Lung (tissue), 12 donors: ENCODE data around the gene BMPR1B. TPM values are rescaled to one million over a fixed set of nuclear protein-coding genes. Genes with fewer than 3 reads are reported as not detected.

Experiments used
- ATAC-seq: fragments of 200-7000 bp; cut with Tn5 transposase; one replicate; pipeline ENCODE4 v1.9.1; 2020; ENCODE audit warnings: moderate number of reproducible peaks; ENCODE audit not compliant: insufficient read depth, low FRiP score
- DNase-seq, 3 donors: peaks; one replicate each; pipeline ENCODE4 v3.0.0-alpha.2; 2013 to 2017
- H3K27ac ChIP-seq, 2 donors: one replicate each; pipeline ENCODE4 v1.5.1; 2013; ENCODE audit warnings: mild to moderate bottlenecking in 2 of 2, moderate library complexity in 2 of 2, control low read depth in 1 of 2, inconsistent platforms in 1 of 2, low read depth in 1 of 2, low read length in 1 of 2
- H3K27me3 ChIP-seq, 3 donors: one replicate each; pipeline ENCODE4 v1.5.1; 2013; ENCODE audit warnings: low read length in 2 of 3; ENCODE audit not compliant: control insufficient read depth in 3 of 3, insufficient read depth in 3 of 3
- H3K36me3 ChIP-seq, 4 donors: one replicate each; pipeline ENCODE4 v1.5.1; 2013; ENCODE audit warnings: low read length in 4 of 4, mild to moderate bottlenecking in 1 of 4, moderate library complexity in 1 of 4; ENCODE audit not compliant: control insufficient read depth in 4 of 4, insufficient read depth in 4 of 4
- H3K4me1 ChIP-seq, 5 donors: one replicate each; pipeline ENCODE4 v1.5.1; 2013; ENCODE audit warnings: low read length in 5 of 5, mild to moderate bottlenecking in 2 of 5, moderate library complexity in 1 of 5; ENCODE audit not compliant: control insufficient read depth in 5 of 5, insufficient read depth in 5 of 5
- H3K4me3 ChIP-seq: one replicate; pipeline ENCODE4 v1.5.1; 2013; ENCODE audit warnings: mild to moderate bottlenecking, control low read depth, moderate library complexity
- H3K9ac ChIP-seq, 2 donors: one replicate each; pipeline ENCODE4 v1.5.1; 2013; ENCODE audit warnings: low read length in 2 of 2, control low read depth in 1 of 2; ENCODE audit not compliant: insufficient read depth in 1 of 2
- H3K9me3 ChIP-seq, 4 donors: one replicate each; pipeline ENCODE4 v1.5.1; 2013; ENCODE audit warnings: low read length in 3 of 4, mild to moderate bottlenecking in 1 of 4, moderate library complexity in 1 of 4; ENCODE audit not compliant: control insufficient read depth in 4 of 4, insufficient read depth in 3 of 4
- whole genome bisulfite sequencing, 2 donors: extraction: QIAGEN DNeasy Blood & Tissue Kit; methylation state at CpG; one replicate each; pipeline ENCODE4 v1.1.7; 2013; 5-methylcytosine and 5-hydroxymethylcytosine counted together
- polyA plus RNA-seq, 2 donors: library from polyadenylated mRNA; stranded (reverse); fragments of 200-250 nt; gene quantifications; one replicate each; pipeline ENCODE4 v1.2.1, GENCODE V29; 2013
- total RNA-seq, 2 donors: library from RNA; depleted of rRNA in 1 of 2; stranded (reverse); fragments of >200 nt in 1 of 2; gene quantifications; one replicate each; pipeline ENCODE4 v1.2.1, GENCODE V29; 2014 to 2021
- TF ChIP-seq, protein P1 (sequence below): IDR thresholded peaks from 2 replicates; pipeline ENCODE4 v1.5.1; 2012; ENCODE audit warnings: mild to moderate bottlenecking; ENCODE audit errors: control extremely low read depth, extremely low read depth
- donor health status: control.
- donor health status: control.
- donor health status: Bipolar disorder and iron deficiency.
- donor health status: healthy.
- donor health status: DM: yes; HTN: yes; CAD: no.

The BMPR1B gene
- total and polyA plus RNA-seq, 4 donors, result 0.65 to 7.3 (median 1.9) TPM

DNA sequence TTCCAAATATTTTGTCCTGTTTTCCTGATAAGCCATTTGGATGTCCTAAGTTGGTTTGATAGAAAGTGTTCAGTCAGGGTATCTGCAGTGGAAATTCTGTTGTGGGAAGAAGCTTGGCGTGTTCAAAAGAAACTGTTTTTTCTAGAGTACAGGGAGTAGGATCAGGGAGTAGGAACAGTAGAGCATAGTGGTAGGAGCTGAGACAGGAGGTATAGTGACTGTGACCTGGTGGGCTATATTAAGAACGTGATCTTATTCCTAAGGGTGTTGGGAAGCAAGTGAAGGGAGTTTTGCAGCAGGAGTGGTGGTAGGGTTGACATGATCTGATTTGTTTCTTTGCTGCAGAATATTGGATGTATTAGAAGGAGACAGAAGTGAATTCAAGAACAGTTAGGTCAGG lies 348.2 kb downstream of the BMPR1B start:
- H3K9ac ChIP-seq, result no peak overlapping the region
- no peaks in the 10 kb centered on the region for H3K9me3 ChIP-seq
- H3K27ac ChIP-seq, result no peak overlapping the region
- peaks cover 0 to 6% (median 0%) of the 10 kb centered on the region in 5 donors for H3K4me1 ChIP-seq
- WGBS, 2 donors, result 86 to 90% methylated on average over 2 of the region's 2 CpGs
- no peak for ATAC-seq
- H3K4me3 ChIP-seq, result no peak overlapping the region
- no peak for DNase-seq
- H3K36me3 ChIP-seq, result no peaks in the 10 kb centered on the region
- TF ChIP-seq, protein P1, sequence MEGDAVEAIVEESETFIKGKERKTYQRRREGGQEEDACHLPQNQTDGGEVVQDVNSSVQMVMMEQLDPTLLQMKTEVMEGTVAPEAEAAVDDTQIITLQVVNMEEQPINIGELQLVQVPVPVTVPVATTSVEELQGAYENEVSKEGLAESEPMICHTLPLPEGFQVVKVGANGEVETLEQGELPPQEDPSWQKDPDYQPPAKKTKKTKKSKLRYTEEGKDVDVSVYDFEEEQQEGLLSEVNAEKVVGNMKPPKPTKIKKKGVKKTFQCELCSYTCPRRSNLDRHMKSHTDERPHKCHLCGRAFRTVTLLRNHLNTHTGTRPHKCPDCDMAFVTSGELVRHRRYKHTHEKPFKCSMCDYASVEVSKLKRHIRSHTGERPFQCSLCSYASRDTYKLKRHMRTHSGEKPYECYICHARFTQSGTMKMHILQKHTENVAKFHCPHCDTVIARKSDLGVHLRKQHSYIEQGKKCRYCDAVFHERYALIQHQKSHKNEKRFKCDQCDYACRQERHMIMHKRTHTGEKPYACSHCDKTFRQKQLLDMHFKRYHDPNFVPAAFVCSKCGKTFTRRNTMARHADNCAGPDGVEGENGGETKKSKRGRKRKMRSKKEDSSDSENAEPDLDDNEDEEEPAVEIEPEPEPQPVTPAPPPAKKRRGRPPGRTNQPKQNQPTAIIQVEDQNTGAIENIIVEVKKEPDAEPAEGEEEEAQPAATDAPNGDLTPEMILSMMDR, result no peak
- no peaks in the 10 kb centered on the region for H3K27me3 ChIP-seq

DNA sequence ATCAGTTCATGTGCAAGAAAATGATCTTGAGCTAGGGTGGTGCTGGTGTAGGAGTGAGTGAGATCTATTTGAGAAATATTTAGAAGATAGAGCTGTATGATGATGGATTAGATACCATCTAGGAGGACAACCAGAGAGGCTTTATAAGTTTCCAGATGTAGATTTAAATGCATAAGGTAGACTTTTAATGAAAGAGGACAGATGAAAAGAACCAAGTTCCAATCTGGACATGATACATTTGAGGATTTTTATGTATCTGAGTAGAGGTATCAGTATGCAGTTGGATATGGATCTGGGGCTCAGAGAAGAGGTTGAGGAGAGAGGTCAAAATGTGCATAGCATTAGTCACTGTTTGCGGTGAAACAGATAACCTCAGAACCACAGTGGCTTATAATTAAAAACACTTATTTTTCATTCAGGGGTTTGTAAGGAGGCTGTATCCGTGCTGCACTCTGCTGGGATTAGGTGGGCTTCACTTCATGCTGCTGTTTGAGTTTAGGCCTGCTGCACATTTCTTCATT lies 348.7 kb downstream of the BMPR1B start:
- no peak for ATAC-seq
- Histone ChIP-seq H3K27ac (no peak overlapping the region), H3K36me3 (no peaks in the 10 kb centered on the region), H3K9me3 (no peaks in the 10 kb centered on the region), H3K4me3 (no peak overlapping the region), H3K9ac (no peak overlapping the region), H3K4me1 (peaks cover 0 to 6% (median 0%) of the 10 kb centered on the region in 5 donors), H3K27me3 (no peaks in the 10 kb centered on the region)
- TF ChIP-seq, protein P1, result no peak
- no peak for DNase-seq
- 63 to 93% methylated on average over 2 of the region's 2 CpGs for WGBS, 2 donors

- Histone ChIP-seq H3K27me3 (no peaks in the 10 kb centered on the region), H3K4me3 (no peak overlapping the region), H3K36me3 (no peaks in the 10 kb centered on the region), H3K27ac (no peak overlapping the region), H3K9ac (no peak overlapping the region), H3K9me3 (no peaks in the 10 kb centered on the region), H3K4me1 (peaks cover 0 to 6% (median 0%) of the 10 kb centered on the region in 5 donors)
- DNase-seq (no peak), ATAC-seq (no peak)
- TF ChIP-seq, protein P1, result no peak
These were observed 349.2 kb downstream of the BMPR1B start for GRCh38 chr4:95107004-95107403.

DNA sequence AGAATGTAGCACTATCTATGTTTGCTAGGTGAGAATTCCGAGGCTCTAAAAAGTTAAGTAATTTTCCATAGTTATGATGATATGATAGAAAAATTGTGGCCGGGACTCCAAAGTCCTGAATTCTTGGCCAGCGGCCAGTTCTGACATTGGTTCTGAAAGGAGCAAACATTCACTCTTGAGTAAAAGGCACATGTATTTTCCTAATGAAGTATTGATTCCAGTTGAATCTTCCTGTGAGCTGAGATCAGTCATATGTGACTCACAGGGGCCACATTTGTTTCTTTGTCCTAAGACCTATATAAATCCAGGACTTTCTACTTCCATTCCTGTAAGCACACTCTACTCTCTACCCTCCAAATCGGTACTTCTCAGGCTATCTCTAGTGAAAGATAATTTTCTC lies 349.9 kb downstream of the BMPR1B start:
- H3K27me3 ChIP-seq, result no peaks in the 10 kb centered on the region
- no peaks in the 10 kb centered on the region for H3K36me3 ChIP-seq
- DNase-seq, result peak in 1 of 3 donors; percentile 9
- WGBS, 2 donors, result 72 to 83% methylated on average over 4 of the region's 4 CpGs
- H3K9me3 ChIP-seq, result no peaks in the 10 kb centered on the region
- H3K27ac ChIP-seq, result no peak overlapping the region
- peaks cover 0 to 6% (median 0%) of the 10 kb centered on the region in 5 donors for H3K4me1 ChIP-seq
- ATAC-seq, result no peak
- no peak overlapping the region for H3K4me3 ChIP-seq
- no peak overlapping the region for H3K9ac ChIP-seq
- TF ChIP-seq, protein P1, result no peak
